GM20000 (cell line): ENCODE data around the gene TRAK1.

Experiments
- DNase-seq: peaks from one replicate; pipeline ENCODE4 v3.0.0; 2012; ENCODE audit warnings: low spot score
- TF ChIP-seq, protein P1 (sequence below): IDR thresholded peaks from 2 replicates; pipeline ENCODE4 v1.5.1; 2012; ENCODE audit warnings: mild to moderate bottlenecking, control low read depth; ENCODE audit errors: extremely low read depth, missing control alignments

TRAK1 gene

GRCh38 chr3:42052132-42052483 is 39.0 kb upstream of the TRAK1 start:
- TF ChIP-seq, protein P1, sequence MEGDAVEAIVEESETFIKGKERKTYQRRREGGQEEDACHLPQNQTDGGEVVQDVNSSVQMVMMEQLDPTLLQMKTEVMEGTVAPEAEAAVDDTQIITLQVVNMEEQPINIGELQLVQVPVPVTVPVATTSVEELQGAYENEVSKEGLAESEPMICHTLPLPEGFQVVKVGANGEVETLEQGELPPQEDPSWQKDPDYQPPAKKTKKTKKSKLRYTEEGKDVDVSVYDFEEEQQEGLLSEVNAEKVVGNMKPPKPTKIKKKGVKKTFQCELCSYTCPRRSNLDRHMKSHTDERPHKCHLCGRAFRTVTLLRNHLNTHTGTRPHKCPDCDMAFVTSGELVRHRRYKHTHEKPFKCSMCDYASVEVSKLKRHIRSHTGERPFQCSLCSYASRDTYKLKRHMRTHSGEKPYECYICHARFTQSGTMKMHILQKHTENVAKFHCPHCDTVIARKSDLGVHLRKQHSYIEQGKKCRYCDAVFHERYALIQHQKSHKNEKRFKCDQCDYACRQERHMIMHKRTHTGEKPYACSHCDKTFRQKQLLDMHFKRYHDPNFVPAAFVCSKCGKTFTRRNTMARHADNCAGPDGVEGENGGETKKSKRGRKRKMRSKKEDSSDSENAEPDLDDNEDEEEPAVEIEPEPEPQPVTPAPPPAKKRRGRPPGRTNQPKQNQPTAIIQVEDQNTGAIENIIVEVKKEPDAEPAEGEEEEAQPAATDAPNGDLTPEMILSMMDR, result no peak
- DNase-seq, result peak; percentile 24

GRCh38 chr3:42052484-42053351 is 38.4 kb upstream of the TRAK1 start:
- TF ChIP-seq, protein P1, result no peak
- DNase-seq, result no peak

- TF ChIP-seq, protein P1, result no peak
- DNase-seq, result no peak
These were observed 37.7 kb upstream of the TRAK1 start for GRCh38 chr3:42053476-42053875.

DNA sequence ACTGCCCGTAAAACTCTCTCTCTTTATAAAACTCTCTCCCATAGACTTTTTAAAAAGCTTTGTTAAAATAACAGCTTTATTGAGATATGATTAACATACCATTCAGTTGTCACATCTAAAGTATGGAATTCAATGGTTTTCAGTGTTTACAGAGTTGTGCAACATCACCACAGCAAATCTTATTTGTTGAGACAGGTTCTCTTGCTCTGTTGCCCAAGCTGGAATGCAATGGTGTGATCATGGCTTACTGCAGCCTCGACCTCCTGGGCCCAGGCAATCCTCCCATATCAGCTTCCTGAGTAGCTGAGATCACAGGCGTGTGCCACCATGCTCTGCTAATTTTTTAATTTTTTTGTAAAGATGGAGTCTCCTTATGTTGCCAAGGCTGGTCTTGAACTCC is 35.9 kb upstream of the TRAK1 start:
- TF ChIP-seq, protein P1, result no peak
- no peak for DNase-seq

- DNase-seq, result no peak
- TF ChIP-seq, protein P1, result no peak
These were observed 34.3 kb upstream of the TRAK1 start for GRCh38 chr3:42056840-42057239.

DNA sequence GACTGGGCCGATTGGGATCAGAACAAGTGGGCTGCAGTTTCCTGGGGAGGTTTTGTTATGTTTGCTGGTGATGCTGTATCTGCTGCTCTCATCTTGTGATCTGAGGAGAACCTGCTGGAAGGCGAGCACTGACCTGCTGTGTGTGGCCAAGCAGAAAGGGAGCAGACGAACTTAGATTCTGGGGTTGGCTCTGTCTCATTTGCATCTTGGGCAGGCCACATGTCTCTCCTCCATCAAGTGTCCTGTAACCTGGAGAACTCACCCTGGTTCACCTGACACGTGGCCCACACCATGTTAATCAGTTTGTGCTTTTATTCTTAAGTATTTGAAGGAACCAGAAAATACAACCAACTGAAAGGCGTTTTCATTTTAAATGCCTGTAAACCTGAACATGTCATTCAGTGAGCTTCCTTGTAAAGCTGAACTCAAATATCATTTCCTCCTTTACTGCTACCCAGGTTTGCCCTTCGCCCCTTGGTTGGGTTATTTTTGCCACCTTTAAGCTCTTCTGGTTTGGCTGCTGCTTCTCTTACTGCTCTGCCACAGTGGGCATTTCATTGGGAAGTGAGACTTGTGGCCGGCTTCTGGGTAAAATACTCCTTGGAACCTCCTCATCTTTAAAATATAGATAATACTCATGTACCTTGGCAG is 33.5 kb upstream of the TRAK1 start:
- TF ChIP-seq, protein P1, result no peak
- peak; percentile 41 for DNase-seq

DNA sequence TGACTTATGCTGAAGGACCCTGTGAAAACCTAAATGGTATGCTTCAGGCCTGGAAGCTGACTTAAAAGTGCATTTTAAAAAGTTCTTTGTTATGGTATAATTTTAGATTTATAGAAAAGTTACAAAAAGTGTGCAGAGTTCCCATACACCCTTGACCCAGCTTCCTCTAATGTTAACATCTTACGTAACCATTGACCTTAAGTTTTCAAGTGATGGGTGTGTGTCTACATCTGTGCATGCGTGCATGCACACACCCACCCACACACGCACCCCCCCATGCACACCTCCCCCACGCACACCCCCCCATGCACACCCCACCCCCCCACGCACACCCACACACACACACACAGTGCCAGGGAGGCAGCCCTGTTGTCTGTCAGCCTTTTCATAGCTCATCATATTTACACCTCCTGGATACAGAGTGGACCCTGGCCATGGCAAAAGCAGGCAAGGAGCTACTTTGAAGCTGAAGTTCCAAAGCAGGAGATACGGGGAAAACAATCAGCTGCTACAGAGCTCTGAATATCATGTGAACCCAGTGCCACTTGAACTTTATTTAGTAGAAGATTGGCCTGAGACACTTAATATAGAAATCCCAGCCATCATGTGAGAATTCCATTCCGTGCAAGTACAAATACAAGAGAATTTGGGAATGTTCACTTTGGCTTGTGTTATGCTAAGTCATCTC is 30.0 kb upstream of the TRAK1 start:
- TF ChIP-seq, protein P1, result no peak
- DNase-seq, result no peak
